AG09319 (cell line): Measurements from ENCODE around the gene DHX8.

Experiments
- DNase-seq: peaks from one replicate; pipeline ENCODE4 v3.0.0-alpha.2; 2010; ENCODE audit warnings: low read depth; ENCODE audit errors: extremely low read depth
- TF ChIP-seq, protein P1 (sequence below): IDR thresholded peaks from 2 replicates; pipeline ENCODE4 v1.5.1; 2011; ENCODE audit warnings: low read depth, mild to moderate bottlenecking, inconsistent platforms, low read length, moderate library complexity

The DHX8 gene

DNA sequence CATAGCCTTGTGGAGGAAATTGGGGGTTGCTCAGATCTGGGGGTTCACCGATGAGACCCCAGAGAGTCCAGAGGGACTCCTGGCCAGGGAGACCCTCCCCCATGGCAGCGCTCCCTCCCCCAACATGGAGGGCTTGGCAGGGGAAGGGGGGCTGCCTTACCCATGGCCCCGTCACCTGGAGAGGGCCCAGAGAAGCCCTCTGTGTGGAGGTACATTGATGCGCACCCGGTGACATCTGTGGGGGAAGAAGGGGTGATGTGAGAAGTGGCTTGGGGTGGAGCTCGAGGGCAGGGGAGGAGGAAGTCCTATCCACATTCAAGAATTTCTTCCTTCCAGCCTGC lies 46.1 kb downstream of the DHX8 start:
- DNase-seq = no peak
- TF ChIP-seq, protein P1, sequence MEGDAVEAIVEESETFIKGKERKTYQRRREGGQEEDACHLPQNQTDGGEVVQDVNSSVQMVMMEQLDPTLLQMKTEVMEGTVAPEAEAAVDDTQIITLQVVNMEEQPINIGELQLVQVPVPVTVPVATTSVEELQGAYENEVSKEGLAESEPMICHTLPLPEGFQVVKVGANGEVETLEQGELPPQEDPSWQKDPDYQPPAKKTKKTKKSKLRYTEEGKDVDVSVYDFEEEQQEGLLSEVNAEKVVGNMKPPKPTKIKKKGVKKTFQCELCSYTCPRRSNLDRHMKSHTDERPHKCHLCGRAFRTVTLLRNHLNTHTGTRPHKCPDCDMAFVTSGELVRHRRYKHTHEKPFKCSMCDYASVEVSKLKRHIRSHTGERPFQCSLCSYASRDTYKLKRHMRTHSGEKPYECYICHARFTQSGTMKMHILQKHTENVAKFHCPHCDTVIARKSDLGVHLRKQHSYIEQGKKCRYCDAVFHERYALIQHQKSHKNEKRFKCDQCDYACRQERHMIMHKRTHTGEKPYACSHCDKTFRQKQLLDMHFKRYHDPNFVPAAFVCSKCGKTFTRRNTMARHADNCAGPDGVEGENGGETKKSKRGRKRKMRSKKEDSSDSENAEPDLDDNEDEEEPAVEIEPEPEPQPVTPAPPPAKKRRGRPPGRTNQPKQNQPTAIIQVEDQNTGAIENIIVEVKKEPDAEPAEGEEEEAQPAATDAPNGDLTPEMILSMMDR = no peak

DNA sequence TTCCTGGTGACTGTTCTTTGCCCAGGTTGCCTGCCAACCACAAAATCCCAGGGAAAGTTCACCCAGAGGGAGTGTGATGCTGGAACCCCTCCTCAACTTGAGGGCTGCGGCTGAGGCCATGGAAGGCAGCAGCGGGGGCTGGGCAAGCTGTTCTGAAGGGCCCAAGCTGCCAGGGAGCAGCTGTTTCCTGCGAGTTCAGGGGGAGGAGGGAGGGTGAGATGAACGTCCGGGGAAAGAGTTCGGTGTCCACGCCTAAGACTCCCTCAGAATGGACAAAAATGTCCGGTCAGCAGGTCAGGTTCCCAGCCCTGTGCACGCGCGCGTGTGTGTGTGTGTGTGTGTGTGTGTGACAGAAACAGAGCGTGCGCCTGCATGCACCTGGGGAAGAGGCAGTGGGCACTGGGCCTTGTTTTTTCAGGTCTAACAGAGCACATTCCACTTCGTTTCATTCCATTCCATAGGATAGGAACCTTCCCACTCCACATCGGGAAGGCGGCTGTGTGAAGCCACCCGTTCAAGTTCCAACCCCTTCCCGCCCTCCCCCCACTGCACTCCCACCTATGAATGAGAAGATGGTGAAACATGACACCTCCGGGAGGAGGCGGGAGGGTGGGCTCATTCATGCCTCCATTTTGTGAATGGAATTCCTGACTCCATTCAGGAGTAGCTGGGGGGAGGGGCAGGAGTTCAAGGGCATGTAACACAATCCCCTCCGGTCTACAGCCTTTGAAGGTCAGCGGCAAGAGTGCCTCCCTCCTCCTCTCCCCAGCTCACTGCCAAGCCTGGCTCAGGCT lies 46.7 kb downstream of the DHX8 start:
- TF ChIP-seq, protein P1 = no peak
- DNase-seq = peak; percentile 80

DNA sequence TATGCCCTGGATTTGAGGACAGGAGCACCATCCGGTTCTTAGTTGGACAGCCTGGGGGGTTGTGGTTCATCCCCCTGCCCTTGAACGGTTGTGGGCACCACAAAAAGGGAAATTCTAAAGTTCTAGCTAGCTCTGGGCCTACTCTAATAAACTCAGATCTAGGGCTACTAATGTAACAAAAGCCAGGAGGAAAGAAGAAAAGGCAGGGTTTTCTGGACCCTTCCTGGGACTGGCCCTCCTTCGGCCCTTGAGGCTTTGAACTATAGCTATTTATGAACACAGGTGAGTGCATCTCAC lies 47.3 kb downstream of the DHX8 start:
- TF ChIP-seq, protein P1 = no peak
- DNase-seq = no peak

DNA sequence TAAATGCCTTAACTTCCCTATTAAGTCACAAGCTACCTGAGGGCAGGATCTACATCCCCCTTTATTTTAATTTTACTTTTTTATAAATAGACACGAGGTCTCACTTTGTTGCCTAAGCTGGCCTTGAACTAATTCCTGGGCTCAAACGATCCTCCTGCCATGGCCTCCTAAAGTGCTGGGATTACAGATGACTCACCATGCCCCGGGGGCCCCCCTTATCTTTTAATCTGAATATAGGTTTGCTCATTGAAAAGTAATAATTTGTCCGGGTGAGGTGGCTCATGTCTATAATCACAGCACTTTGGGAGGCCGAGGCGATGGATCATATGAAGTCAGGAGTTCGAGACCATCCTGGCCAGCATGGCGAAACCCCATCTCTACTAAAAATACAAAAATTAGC lies 48.2 kb downstream of the DHX8 start:
- no peak for DNase-seq
- TF ChIP-seq, protein P1 = no peak

DNA sequence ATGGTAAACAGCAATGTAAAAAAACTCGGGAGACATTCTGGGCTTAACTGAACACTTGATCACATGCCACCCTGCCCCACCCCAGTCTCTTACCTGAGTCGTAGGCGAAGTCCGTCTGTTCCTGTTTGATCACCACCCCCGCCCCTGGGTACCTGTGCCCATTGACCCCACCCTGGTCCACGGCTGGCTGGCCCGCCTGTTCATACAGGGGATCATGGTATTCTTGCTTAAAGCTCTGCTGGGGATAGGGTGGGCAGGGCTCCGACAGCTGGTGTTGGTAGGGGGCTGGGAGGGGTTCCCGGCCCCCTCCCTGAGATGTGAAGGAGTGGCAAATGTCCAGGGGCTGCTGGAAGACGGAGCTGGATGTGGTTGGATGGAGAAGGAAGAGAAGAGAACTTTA lies 48.8 kb downstream of the DHX8 start:
- TF ChIP-seq, protein P1 = no peak
- no peak for DNase-seq

DNA sequence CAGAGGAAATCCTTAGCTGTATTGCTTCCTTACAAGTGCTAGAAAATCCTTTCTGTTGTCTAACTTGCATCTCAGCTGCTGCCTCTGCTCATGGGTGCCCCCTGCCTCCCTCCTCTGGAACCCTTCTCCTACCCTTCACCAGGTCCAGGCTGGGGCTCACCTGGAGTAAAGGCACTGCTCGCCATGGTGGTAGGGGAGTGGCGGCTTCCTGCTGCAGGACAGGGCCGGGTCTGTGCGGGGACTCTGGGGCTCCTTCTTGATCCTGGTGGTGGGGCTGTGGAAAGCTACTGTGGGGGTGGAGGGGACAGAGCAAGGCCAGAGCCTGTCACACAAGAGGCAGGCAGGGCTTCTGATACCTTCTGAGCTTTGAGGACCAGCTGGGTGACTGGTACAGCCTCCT lies 49.9 kb downstream of the DHX8 start:
- DNase-seq = no peak
- TF ChIP-seq, protein P1 = no peak

DNA sequence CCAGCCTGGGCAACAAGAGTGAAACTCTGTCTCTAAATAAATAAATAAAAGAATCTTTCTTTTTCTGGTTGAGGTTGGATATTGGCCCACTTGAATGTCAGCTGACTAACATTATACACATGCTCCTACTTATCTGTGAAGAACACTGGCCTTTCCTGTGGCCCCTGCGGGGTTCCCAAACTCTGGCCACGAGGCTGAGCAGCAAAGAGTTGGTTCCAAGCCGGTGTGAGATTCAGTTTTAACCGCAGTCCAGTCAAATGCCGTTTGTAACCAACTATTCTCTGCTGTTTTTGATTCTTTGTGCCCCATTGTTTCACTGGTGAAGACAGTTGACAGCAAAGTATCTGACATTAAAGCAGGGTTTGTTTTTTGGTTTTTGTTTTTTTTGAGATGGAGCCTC lies 51.1 kb downstream of the DHX8 start:
- DNase-seq = no peak

More for the DNA sequence above, 51.1 kb downstream of the DHX8 start:
- TF ChIP-seq, protein P1 = no peak
